HepG2 (cell line): ENCODE data around the gene VWA7. TPM values are rescaled to one million over a fixed set of nuclear protein-coding genes. Genes with fewer than 3 reads are reported as not detected.

Experiments used
- DMTF1 ChIP-seq: sonication (generic); formaldehyde crosslinking; IDR thresholded peaks from 2 replicates; pipeline ENCODE4 v1.4.0; 2020; ENCODE audit warnings: mild to moderate bottlenecking, missing genetic modification reagents
- DZIP1 ChIP-seq: sonication (generic); formaldehyde crosslinking; IDR thresholded peaks from 2 replicates; pipeline ENCODE4 v1.5.0; 2020; ENCODE audit warnings: mild to moderate bottlenecking, missing genetic modification reagents
- ETV5 ChIP-seq: IDR thresholded peaks from 2 replicates; pipeline ENCODE4 v1.6.1; 2018; ENCODE audit warnings: missing biosample characterization, missing genetic modification reagents, inconsistent platforms, borderline replicate concordance
- FIP1L1 ChIP-seq: fragments of 200-400 bp; formaldehyde crosslinking; IDR thresholded peaks from 2 replicates; pipeline ENCODE4 v1.6.1; 2018; ENCODE audit warnings: low read depth, mild to moderate bottlenecking, low read length, moderate library complexity, borderline replicate concordance; ENCODE audit not compliant: insufficient read depth
- GLI4 ChIP-seq: sonication (generic); formaldehyde crosslinking; IDR thresholded peaks from 2 replicates; pipeline ENCODE4 v1.5.1; 2020; ENCODE audit warnings: missing genetic modification reagents, mild to moderate bottlenecking, moderate library complexity, borderline replicate concordance
- HMGXB4 ChIP-seq, 2 experiments: sonication (generic) in 1 of 2; formaldehyde crosslinking in 1 of 2; IDR thresholded peaks; 2 replicates each; pipeline versions ENCODE4 v1.4.0 to v1.6.1; 2018 to 2020; ENCODE audit warnings: missing genetic modification reagents in 2 of 2, borderline replicate concordance in 1 of 2, low read depth in 1 of 2, mild to moderate bottlenecking in 1 of 2, missing biosample characterization in 1 of 2
- KAT7 ChIP-seq: IDR thresholded peaks from 2 replicates; pipeline ENCODE4 v1.6.1; 2018; ENCODE audit warnings: borderline replicate concordance, missing compliant biosample characterization
- KMT2A ChIP-seq: sonication (generic); formaldehyde crosslinking; IDR thresholded peaks from 2 replicates; pipeline ENCODE4 v1.4.0; 2020; ENCODE audit warnings: missing genetic modification reagents
- MXD1 ChIP-seq: sonication (generic); formaldehyde crosslinking; IDR thresholded peaks from 2 replicates; pipeline ENCODE4 v1.4.0; 2020; ENCODE audit warnings: mild to moderate bottlenecking, missing genetic modification reagents
- NONO ChIP-seq, 2 experiments: fragments of 450-650 bp in 1 of 2; sonication (generic) in 1 of 2; formaldehyde crosslinking in 1 of 2; IDR thresholded peaks in 1 of 2; conservative IDR thresholded peaks in 1 of 2; 2 replicates each; pipeline versions ENCODE4 v1.6.1 to v1.8.0; 2017 to 2022; ENCODE audit warnings: mild to moderate bottlenecking in 1 of 2, missing genetic modification reagents in 1 of 2, moderate library complexity in 1 of 2
- PATZ1 ChIP-seq: sonication (generic); formaldehyde crosslinking; IDR thresholded peaks from 2 replicates; pipeline ENCODE4 v1.4.0; 2020; ENCODE audit warnings: missing genetic modification reagents
- SAP130 ChIP-seq: IDR thresholded peaks from 2 replicates; pipeline ENCODE4 v1.6.1; 2016; ENCODE audit warnings: low read depth
- SP1 ChIP-seq, 2 experiments: fragments of 450-650 bp in 1 of 2; sonication (generic) in 1 of 2; formaldehyde crosslinking in 1 of 2; IDR thresholded peaks; 2 replicates each; pipeline versions ENCODE4 v1.4.0 to v1.6.1; 2016 to 2020; ENCODE audit warnings: missing genetic modification reagents in 1 of 2
- TCF7L2 ChIP-seq: IDR thresholded peaks from 2 replicates; pipeline ENCODE4 v1.6.1; 2011; ENCODE audit warnings: mild to moderate bottlenecking, low read depth, low read length, moderate library complexity
- XRCC5 ChIP-seq: fragments of 200-400 bp; formaldehyde crosslinking; optimal IDR thresholded peaks from 2 replicates; pipeline ENCODE3; 2017; ENCODE audit warnings: mild to moderate bottlenecking, low read length
- ZBTB7B ChIP-seq: sonication (generic); formaldehyde crosslinking; IDR thresholded peaks from 2 replicates; pipeline ENCODE4 v1.4.0; 2020; ENCODE audit warnings: missing genetic modification reagents
- ZNF530 ChIP-seq: sonication (generic); formaldehyde crosslinking; IDR thresholded peaks from 2 replicates; pipeline ENCODE4 v1.5.0; 2020; ENCODE audit warnings: low read depth, mild to moderate bottlenecking, missing genetic modification reagents
- ZNF891 ChIP-seq: sonication (generic); formaldehyde crosslinking; IDR thresholded peaks from 2 replicates; pipeline ENCODE4 v1.5.0; 2020; ENCODE audit warnings: mild to moderate bottlenecking, missing genetic modification reagents
- polyA plus RNA-seq, 8 experiments: library from polyadenylated mRNA; depleted of rRNA in 3 of 8; stranded (reverse) in 7 of 8; unstranded in 1 of 8; fragments of >200 nt; fragmentation: Illumina TruSeq in 4 of 8; extraction: Trizol in 4 of 8; gene quantifications; 2 replicates each; pipeline versions ENCODE4 v1.2.1 to v1.2.3, GENCODE V29; 2011 to 2016; ENCODE audit warnings: low read depth in 4 of 8, missing spikeins in 1 of 8, mixed read lengths in 1 of 8; ENCODE audit not compliant: insufficient read depth in 1 of 8
- total RNA-seq, 5 experiments: library from RNA; depleted of rRNA; stranded (reverse); fragments of >200 nt; fragmentation: Illumina TruSeq; extraction: Trizol; gene quantifications; 2 replicates each; pipeline ENCODE4 v1.2.3, GENCODE V29; 2016; ENCODE audit warnings: low read depth in 1 of 5

Gene VWA7
- total and polyA plus RNA-seq, 2 of the 13 experiments (the other 11 are each of a cell fraction or from before 2014, with no cell fraction given): 0.86 to 3.3 TPM

GRCh38 chr6:31791324-31792089, 14.4 kb upstream of the VWA7 start (continued):
- TF ChIP-seq PATZ1: peak; percentile 41; the same call in 1 of the 2 replicates
- TF ChIP-seq KAT7 (CRISPR knock-in tag): 0 out of 2 replicates have a peak, but pooled peaks have one; percentile 34
- TF ChIP-seq NONO (IDR thresholded peaks at IDR 0.05): no peak
- 0 out of 2 replicates have a peak, but pooled peaks have one; percentile 21 for TF ChIP-seq NONO (CRISPR knock-in tag; conservative IDR thresholded peaks at IDR 0.05)
- peak; percentile 73 for TF ChIP-seq XRCC5
- TF ChIP-seq TCF7L2: no peak
- peak; percentile 32; the same call in 1 of the 2 replicates for TF ChIP-seq ZBTB7B (CRISPR knock-in tag)
- no peak for TF ChIP-seq DMTF1 (CRISPR knock-in tag)
- 0 out of 2 replicates have a peak, but pooled peaks have one; percentile 45 for TF ChIP-seq ZNF530 (CRISPR knock-in tag)
- 0 out of 2 replicates have a peak, but pooled peaks have one; percentile 46 for TF ChIP-seq KMT2A (CRISPR knock-in tag)
- TF ChIP-seq HMGXB4 (CRISPR knock-in tag; IDR thresholded peaks at IDR 0.05; ENCODE audit: borderline replicate concordance in 1 of 2, low read depth in 1 of 2): peak in 1 of 2 experiments; percentile 49; a peak in 1 of 4 replicates
- no peak for TF ChIP-seq MXD1 (CRISPR knock-in tag)
- TF ChIP-seq SAP130 (CRISPR knock-in tag): peak; percentile 54
- TF ChIP-seq GLI4: no peak
- TF ChIP-seq DZIP1: 0 out of 2 replicates have a peak, but pooled peaks have one; percentile 19
- TF ChIP-seq SP1 (IDR thresholded peaks at IDR 0.05): no peak
- TF ChIP-seq SP1 (CRISPR knock-in tag; IDR thresholded peaks at IDR 0.05): no peak
- TF ChIP-seq FIP1L1: no peak
- peak; percentile 27; the same call in 1 of the 2 replicates for TF ChIP-seq ZNF891 (CRISPR knock-in tag)
- TF ChIP-seq ETV5: no peak
